HepG2 (cell line): ENCODE data around the gene MOGAT3. TPM values are rescaled to one million over a fixed set of nuclear protein-coding genes. Genes with fewer than 3 reads are reported as not detected.
A peak's percentile ranks its signal among the peaks of the same experiment; 100 is the strongest.

Experiments used
- ARNT2 ChIP-seq: sonication (generic); formaldehyde crosslinking; IDR thresholded peaks from 2 replicates; pipeline ENCODE4 v1.8.0; 2022; ENCODE audit warnings: mild to moderate bottlenecking, low read depth, missing genetic modification reagents, moderate library complexity
- CEBPZ ChIP-seq: IDR thresholded peaks from 2 replicates; pipeline ENCODE4 v1.6.1; 2012; ENCODE audit warnings: low read length, improper control_type of control experiment
- CREB3 ChIP-seq: sonication (generic); formaldehyde crosslinking; IDR thresholded peaks from 2 replicates; pipeline ENCODE4 v1.5.0; 2020; ENCODE audit warnings: missing genetic modification reagents
- GATAD1 ChIP-seq: IDR thresholded peaks from 2 replicates; pipeline ENCODE4 v1.6.1; 2016; ENCODE audit warnings: missing genetic modification reagents, missing compliant biosample characterization
- GFI1 ChIP-seq: sonication (generic); formaldehyde crosslinking; IDR thresholded peaks from 2 replicates; pipeline ENCODE4 v1.5.0; 2020; ENCODE audit warnings: missing genetic modification reagents, mild to moderate bottlenecking, borderline replicate concordance
- IRX3 ChIP-seq: sonication (generic); formaldehyde crosslinking; IDR thresholded peaks from 2 replicates; pipeline ENCODE4 v1.8.1; 2023; ENCODE audit warnings: mild to moderate bottlenecking, low read depth, missing genetic modification reagents, borderline replicate concordance
- JDP2 ChIP-seq: sonication (generic); formaldehyde crosslinking; IDR thresholded peaks from 2 replicates; pipeline ENCODE4 v1.8.1; 2022; ENCODE audit warnings: missing genetic modification reagents, borderline replicate concordance
- JUND ChIP-seq: sonication (generic); formaldehyde crosslinking; IDR thresholded peaks from 2 replicates; pipeline ENCODE4 v1.8.0; 2022; ENCODE audit warnings: mild to moderate bottlenecking, missing genetic modification reagents
- KDM3A ChIP-seq: IDR thresholded peaks from 2 replicates; pipeline ENCODE4 v1.6.1; 2018; ENCODE audit warnings: low read depth, missing compliant biosample characterization
- MAFG ChIP-seq: sonication (generic); formaldehyde crosslinking; IDR thresholded peaks from 2 replicates; pipeline ENCODE4 v1.5.1; 2020; ENCODE audit warnings: mild to moderate bottlenecking, missing genetic modification reagents
- MTF1 ChIP-seq: sonication (generic); formaldehyde crosslinking; IDR thresholded peaks from 2 replicates; pipeline ENCODE4 v1.5.0; 2020; ENCODE audit warnings: missing genetic modification reagents
- MXI1 ChIP-seq: IDR thresholded peaks from 3 replicates; pipeline ENCODE4 v1.6.1; 2012; ENCODE audit warnings: low read depth, low read length, inconsistent platforms, borderline replicate concordance
- NFIB ChIP-seq: sonication (generic); formaldehyde crosslinking; IDR thresholded peaks from 2 replicates; pipeline ENCODE4 v1.9.0; 2021; ENCODE audit warnings: missing genetic modification reagents, mild to moderate bottlenecking, borderline replicate concordance
- PCBP2 ChIP-seq: fragments of 200-400 bp; formaldehyde crosslinking; optimal IDR thresholded peaks from 2 replicates; pipeline ENCODE3; 2018; ENCODE audit warnings: low read length, low read depth; ENCODE audit not compliant: poor library complexity, severe bottlenecking
- RXRB ChIP-seq: IDR thresholded peaks from 2 replicates; pipeline ENCODE4 v1.6.1; 2016; ENCODE audit warnings: borderline replicate concordance, missing genetic modification reagents, missing compliant biosample characterization
- SMARCE1 ChIP-seq: fragments of 450-650 bp; IDR thresholded peaks from 2 replicates; pipeline ENCODE4 v1.6.1; 2017; ENCODE audit warnings: borderline replicate concordance
- TCF7L2 ChIP-seq: IDR thresholded peaks from 2 replicates; pipeline ENCODE4 v1.6.1; 2011; ENCODE audit warnings: mild to moderate bottlenecking, low read depth, low read length, moderate library complexity
- YEATS2 ChIP-seq: sonication (generic); formaldehyde crosslinking; IDR thresholded peaks from 2 replicates; pipeline ENCODE4 v1.4.0; 2020; ENCODE audit warnings: missing genetic modification reagents, borderline replicate concordance
- ZNF17 ChIP-seq: sonication (generic); formaldehyde crosslinking; IDR thresholded peaks from 2 replicates; pipeline ENCODE4 v1.5.0; 2020; ENCODE audit warnings: mild to moderate bottlenecking, missing genetic modification reagents
- ZNF251 ChIP-seq: sonication (generic); formaldehyde crosslinking; IDR thresholded peaks from 2 replicates; pipeline ENCODE4 v1.9.0; 2021; ENCODE audit warnings: mild to moderate bottlenecking, missing genetic modification reagents
- ZNF34 ChIP-seq: sonication (generic); formaldehyde crosslinking; IDR thresholded peaks from 2 replicates; pipeline ENCODE4 v1.4.0; 2020; ENCODE audit warnings: mild to moderate bottlenecking, missing genetic modification reagents, borderline replicate concordance
- ZNF414 ChIP-seq: sonication (generic); formaldehyde crosslinking; IDR thresholded peaks from 2 replicates; pipeline ENCODE4 v1.5.0; 2020; ENCODE audit warnings: missing genetic modification reagents
- ZNF460 ChIP-seq: sonication (generic); formaldehyde crosslinking; IDR thresholded peaks from 2 replicates; pipeline ENCODE4 v1.5.1; 2020; ENCODE audit warnings: missing genetic modification reagents, mild to moderate bottlenecking, borderline replicate concordance
- ZNF605 ChIP-seq: sonication (generic); formaldehyde crosslinking; IDR thresholded peaks from 2 replicates; pipeline ENCODE4 v1.8.0; 2022; ENCODE audit warnings: mild to moderate bottlenecking, missing genetic modification reagents
- ZNF652 ChIP-seq: IDR thresholded peaks from 2 replicates; pipeline ENCODE4 v1.6.1; 2016; ENCODE audit warnings: low read depth, borderline replicate concordance
- ZNF766 ChIP-seq: sonication (generic); formaldehyde crosslinking; IDR thresholded peaks from 2 replicates; pipeline ENCODE4 v1.5.0; 2020; ENCODE audit warnings: missing genetic modification reagents, borderline replicate concordance
- ZSCAN9 ChIP-seq: IDR thresholded peaks from 2 replicates; pipeline ENCODE4 v1.6.1; 2016; ENCODE audit warnings: borderline replicate concordance
- polyA plus RNA-seq, 8 experiments: library from polyadenylated mRNA; depleted of rRNA in 3 of 8; stranded (reverse) in 7 of 8; unstranded in 1 of 8; fragments of >200 nt; fragmentation: Illumina TruSeq in 4 of 8; extraction: Trizol in 4 of 8; gene quantifications; 2 replicates each; pipeline versions ENCODE4 v1.2.1 to v1.2.3, GENCODE V29; 2011 to 2016; ENCODE audit warnings: low read depth in 4 of 8, missing spikeins in 1 of 8, mixed read lengths in 1 of 8; ENCODE audit not compliant: insufficient read depth in 1 of 8
- total RNA-seq, 5 experiments: library from RNA; depleted of rRNA; stranded (reverse); fragments of >200 nt; fragmentation: Illumina TruSeq; extraction: Trizol; gene quantifications; 2 replicates each; pipeline ENCODE4 v1.2.3, GENCODE V29; 2016; ENCODE audit warnings: low read depth in 1 of 5

The MOGAT3 gene
- total and polyA plus RNA-seq, 2 of the 13 experiments (the other 11 are each of a cell fraction or from before 2014, with no cell fraction given) = 22.5 to 30.5 TPM

GRCh38 chr7:101237206-101238067 lies 36.6 kb upstream of the MOGAT3 start, which contains the start of gene CLDN15 (continued):
- TF ChIP-seq ZNF605 (CRISPR knock-in tag) = no peak
- no peak for TF ChIP-seq TCF7L2
- TF ChIP-seq JUND (CRISPR knock-in tag) = 0 out of 2 replicates have a peak, but pooled peaks have one; percentile 8
- no peak for TF ChIP-seq PCBP2
- no peak for TF ChIP-seq MAFG (CRISPR knock-in tag)
- TF ChIP-seq ZNF766 = no peak
- no peak for TF ChIP-seq MTF1 (CRISPR knock-in tag)
- no peak for TF ChIP-seq CEBPZ
- no peak for TF ChIP-seq NFIB (CRISPR knock-in tag)
- no peak for TF ChIP-seq GATAD1 (CRISPR knock-in tag)
- TF ChIP-seq SMARCE1 = no peak
- no peak for TF ChIP-seq JDP2 (CRISPR knock-in tag)
- no peak for TF ChIP-seq YEATS2 (CRISPR knock-in tag)
- TF ChIP-seq ZNF652 (CRISPR knock-in tag) = no peak
- no peak for TF ChIP-seq ZNF414 (CRISPR knock-in tag)
- TF ChIP-seq ARNT2 (CRISPR knock-in tag) = no peak; the same call in 1 of the 2 replicates
- TF ChIP-seq ZNF251 (CRISPR knock-in tag) = no peak
- no peak for TF ChIP-seq KDM3A (CRISPR knock-in tag)
- no peak for TF ChIP-seq ZNF34 (CRISPR knock-in tag)
- no peak for TF ChIP-seq CREB3 (CRISPR knock-in tag)
- no peak for TF ChIP-seq ZSCAN9 (CRISPR knock-in tag)
- no peak for TF ChIP-seq IRX3 (CRISPR knock-in tag)
- TF ChIP-seq MXI1 = no peak
- TF ChIP-seq ZNF460 (CRISPR knock-in tag) = no peak
- peak; percentile 29; the same call in 1 of the 2 replicates for TF ChIP-seq RXRB
- TF ChIP-seq ZNF17 (CRISPR knock-in tag) = no peak
- TF ChIP-seq GFI1 (CRISPR knock-in tag) = no peak
